HepG2 (cell line): Measurements from ENCODE around the gene GUCY2D. TPM values are rescaled to one million over a fixed set of nuclear protein-coding genes. Genes with fewer than 3 reads are reported as not detected.

Experiments used
- ATAC-seq: fragments of 200-7000 bp; cut with Tn5 transposase; 3 replicates; pipeline ENCODE4 v1.9.1; 2020; ENCODE audit warnings: mild to moderate bottlenecking, moderate library complexity
- BruUV-seq: library from RNA; stranded (reverse); fragments of 400-500 nt; replicated peaks from 2 replicates; lab custom pipeline; 2021; lab: Mats Ljungman, UMichigan
- CTCF ChIA-PET: fragments of 300-600 bp; formaldehyde crosslinking; extraction: SDS; loops from one replicate; lab custom pipeline; 2021; ENCODE audit warnings: low total read pairs, inconsistent platforms, low intra/inter-chr PET ratio; lab: Yijun Ruan, JAX
- POLR2A ChIA-PET: fragments of 350-600 bp; sonication (Branson Sonifier 250); formaldehyde crosslinking; loops from one replicate; lab custom pipeline; 2020; ENCODE audit warnings: antibody characterized with exemption, inconsistent platforms; lab: Yijun Ruan, JAX
- DNase-seq: peaks from one replicate; pipeline ENCODE4 v3.0.0-alpha.2; 2015; ENCODE audit warnings: low spot score
- FAIRE-seq: peaks from 3 replicates; lab custom pipeline; 2011; peaks lifted over from hg19 to GRCh38; lab: Jason Lieb, UNC
- H2AFZ ChIP-seq: one replicate; pipeline ENCODE4 v1.6.1; 2011; ENCODE audit warnings: low read length, inconsistent platforms
- H3K27ac ChIP-seq: fragments of 300-600 bp; 3 replicates; pipeline ENCODE4 v1.8.0; 2011; ENCODE audit warnings: mixed run types, mild to moderate bottlenecking, mixed read lengths, low read length, inconsistent platforms; ENCODE audit not compliant: insufficient read depth; ENCODE audit errors: extremely low read length
- H3K27me3 ChIP-seq, 2 experiments: fragments of 200-600 bp in 1 of 2; 2 replicates in 1 of 2; 3 replicates in 1 of 2; pipeline versions ENCODE4 v1.6.0 to v1.8.0; 2011; ENCODE audit warnings: low read length in 2 of 2, mild to moderate bottlenecking in 2 of 2, moderate library complexity in 2 of 2, inconsistent platforms in 1 of 2; ENCODE audit not compliant: insufficient read depth in 2 of 2, control insufficient read depth in 1 of 2
- H3K36me3 ChIP-seq, 2 experiments: fragments of 200-600 bp in 1 of 2; replicated peaks in 1 of 2; 2 replicates in 1 of 2; 3 replicates in 1 of 2; pipeline versions ENCODE4 v1.5.1 to v1.8.0; 2011; ENCODE audit warnings: low read length in 2 of 2, inconsistent platforms in 1 of 2; ENCODE audit not compliant: insufficient read depth in 2 of 2, control insufficient read depth in 1 of 2
- H3K4me1 ChIP-seq: 2 replicates; pipeline ENCODE4 v1.5.1; 2012; ENCODE audit warnings: low read length, inconsistent platforms; ENCODE audit not compliant: insufficient read depth
- H3K4me2 ChIP-seq: 2 replicates; pipeline ENCODE4 v1.6.0; 2011; ENCODE audit warnings: low read depth, low read length, inconsistent platforms
- H3K4me3 ChIP-seq, 3 experiments: fragments of 200-600 bp in 1 of 3; sonication (generic), shearing (Covaris generic) in 1 of 3; replicated peaks in 1 of 3; 2 replicates each; pipeline ENCODE4 v1.5.1; 2011 to 2016; ENCODE audit warnings: low read length in 3 of 3, inconsistent platforms in 2 of 3, low read depth in 2 of 3, mild to moderate bottlenecking in 2 of 3, control low read depth in 1 of 3, mixed read lengths in 1 of 3; ENCODE audit not compliant: insufficient read depth in 1 of 3
- H3K79me2 ChIP-seq: one replicate; pipeline ENCODE4 v1.6.1; 2011; ENCODE audit warnings: low read length, inconsistent platforms; ENCODE audit not compliant: insufficient read depth
- H3K9ac ChIP-seq: 2 replicates; pipeline ENCODE4 v1.6.0; 2011; ENCODE audit warnings: mild to moderate bottlenecking, low read depth, low read length, inconsistent platforms; ENCODE audit not compliant: insufficient read depth
- H3K9me3 ChIP-seq: 2 replicates; pipeline ENCODE4 v1.5.1; 2012; ENCODE audit warnings: mild to moderate bottlenecking, low read length
- H4K20me1 ChIP-seq: 2 replicates; pipeline ENCODE4 v1.6.0; 2011; ENCODE audit warnings: inconsistent platforms, mild to moderate bottlenecking, low read length, moderate library complexity; ENCODE audit not compliant: insufficient read depth
- FOXO1 ChIP-seq: sonication (generic); formaldehyde crosslinking; IDR thresholded peaks from 2 replicates; pipeline ENCODE4 v1.4.0; 2020; ENCODE audit warnings: missing genetic modification reagents
- HDAC6 ChIP-seq: fragments of 200-600 bp; sonication (generic); IDR thresholded peaks from 2 replicates; pipeline ENCODE4 v1.7.0; 2017; ENCODE audit warnings: mild to moderate bottlenecking, antibody characterized with exemption, low read length, low read depth
- MZF1 ChIP-seq: sonication (generic); formaldehyde crosslinking; IDR thresholded peaks from 2 replicates; pipeline ENCODE4 v1.8.1; 2023; ENCODE audit warnings: mild to moderate bottlenecking, missing genetic modification reagents, borderline replicate concordance
- PRMT3 ChIP-seq: sonication (generic); formaldehyde crosslinking; IDR thresholded peaks from 2 replicates; pipeline ENCODE4 v1.8.1; 2022; ENCODE audit warnings: low read depth, mild to moderate bottlenecking, moderate library complexity, missing genetic modification reagents, borderline replicate concordance
- RARA ChIP-seq: IDR thresholded peaks from 2 replicates; pipeline ENCODE4 v1.6.1; 2016; ENCODE audit warnings: missing genetic modification reagents, missing compliant biosample characterization
- SIN3A ChIP-seq: IDR thresholded peaks from 2 replicates; pipeline ENCODE4 v1.6.1; 2011; ENCODE audit warnings: low read depth, mild to moderate bottlenecking, control low read depth, low read length, borderline replicate concordance
- YEATS2 ChIP-seq: sonication (generic); formaldehyde crosslinking; IDR thresholded peaks from 2 replicates; pipeline ENCODE4 v1.4.0; 2020; ENCODE audit warnings: missing genetic modification reagents, borderline replicate concordance
- ZNF138 ChIP-seq: sonication (generic); formaldehyde crosslinking; IDR thresholded peaks from 2 replicates; pipeline ENCODE4 v1.5.0; 2020; ENCODE audit warnings: mild to moderate bottlenecking, low read depth, missing genetic modification reagents
- ZNF224 ChIP-seq: sonication (generic); formaldehyde crosslinking; IDR thresholded peaks from 2 replicates; pipeline ENCODE4 v1.5.0; 2020; ENCODE audit warnings: mild to moderate bottlenecking, missing genetic modification reagents
- ZNF572 ChIP-seq: sonication (generic); formaldehyde crosslinking; IDR thresholded peaks from 2 replicates; pipeline ENCODE4 v1.5.1; 2020; ENCODE audit warnings: mild to moderate bottlenecking, missing genetic modification reagents
- ZNF891 ChIP-seq: sonication (generic); formaldehyde crosslinking; IDR thresholded peaks from 2 replicates; pipeline ENCODE4 v1.5.0; 2020; ENCODE audit warnings: mild to moderate bottlenecking, missing genetic modification reagents
- whole genome bisulfite sequencing: methylation state at CpG from one replicate; pipeline ENCODE4 v1.1.6; 2017; ENCODE audit warnings: low lambda C conversion rate; 5-methylcytosine and 5-hydroxymethylcytosine counted together
- in situ Hi-C: cut with HindIII; loops from 2 replicates; pipeline ENCODE4 v1.10.0; 2017; ENCODE audit warnings: low pct_unique_long_range_greater_than_20kb; ENCODE audit not compliant: extremely low pct_ligation_motif_present
- intact Hi-C: fragments of 100-400 bp; cut with micrococcal nuclease; formaldehyde crosslinking; loops from one replicate; pipeline ENCODE4 v1.10.0; 2022; ENCODE audit not compliant: unreplicated experiment
- polyA plus RNA-seq, 8 experiments: library from polyadenylated mRNA; depleted of rRNA in 3 of 8; stranded (reverse) in 7 of 8; unstranded in 1 of 8; fragments of >200 nt; fragmentation: Illumina TruSeq in 4 of 8; extraction: Trizol in 4 of 8; gene quantifications; 2 replicates each; pipeline versions ENCODE4 v1.2.1 to v1.2.3, GENCODE V29; 2011 to 2016; ENCODE audit warnings: low read depth in 4 of 8, missing spikeins in 1 of 8, mixed read lengths in 1 of 8; ENCODE audit not compliant: insufficient read depth in 1 of 8
- total RNA-seq, 5 experiments: library from RNA; depleted of rRNA; stranded (reverse); fragments of >200 nt; fragmentation: Illumina TruSeq; extraction: Trizol; gene quantifications; 2 replicates each; pipeline ENCODE4 v1.2.3, GENCODE V29; 2016; ENCODE audit warnings: low read depth in 1 of 5

GUCY2D gene
- total and polyA plus RNA-seq, 2 of the 13 experiments (the other 11 are each of a cell fraction or from before 2014, with no cell fraction given) = not detected

- TF ChIP-seq YEATS2 (CRISPR knock-in tag) = no peak
- no peak for TF ChIP-seq MZF1 (CRISPR knock-in tag)
- no peak for TF ChIP-seq PRMT3 (CRISPR knock-in tag)
- TF ChIP-seq ZNF572 (CRISPR knock-in tag) = no peak
- TF ChIP-seq ZNF138 = no peak
- TF ChIP-seq SIN3A = no peak
Observed at GRCh38 chr17:7974638-7975131, 27.7 kb upstream of the GUCY2D start (continued).

DNA sequence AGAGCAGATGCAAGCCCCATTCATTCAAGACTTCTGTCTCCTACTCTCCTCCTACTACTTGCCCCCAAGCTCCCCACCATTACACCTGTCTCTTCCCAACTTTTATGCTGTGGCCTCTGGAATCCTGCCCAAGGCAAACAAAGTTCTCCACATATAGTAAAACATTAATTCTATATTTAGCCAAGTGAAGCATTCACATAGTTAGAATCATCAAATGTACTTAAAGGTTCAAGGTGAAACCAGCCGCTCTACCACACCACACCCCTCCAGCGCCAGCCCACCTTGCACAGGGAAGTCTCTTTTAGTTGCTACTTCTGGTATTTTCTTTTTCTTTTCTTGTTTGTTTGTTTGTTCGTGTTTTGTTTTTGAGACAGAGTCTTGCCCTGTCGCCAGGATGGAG lies 25.4 kb upstream of the GUCY2D start:
- no peak; the same call in 2 of the 3 replicates for ATAC-seq
- Histone ChIP-seq H3K9me3 (peaks cover 18% of the 10 kb centered on the region), H4K20me1 (no peaks in the 10 kb centered on the region), H3K27me3 (peaks cover 0 to 2% of the 10 kb centered on the region in 2 experiments; a peak in 1 of 5 replicates), H3K4me2 (peak overlapping the region; percentile 15; the same call in 1 of the 2 replicates), H3K4me3 (no peak overlapping the region), H3K79me2 (no peaks in the 10 kb centered on the region), H3K27ac (no peak overlapping the region), H3K36me3 (no peaks in the 10 kb centered on the region), H3K4me1 (peaks cover 13% of the 10 kb centered on the region), H3K9ac (no peak overlapping the region), H2AFZ (no peak overlapping the region)
- in situ Hi-C loops = no loop called here
- no peak for DNase-seq
- CTCF ChIA-PET = no interaction called here
- FAIRE-seq = no peak
- POLR2A ChIA-PET = no interaction called here
- BruUV-seq = no TSS peak
- intact Hi-C loops = no loop called here
- TF ChIP-seq ZNF224 = no peak
- peak; percentile 27; the same call in 1 of the 2 replicates for TF ChIP-seq RARA (CRISPR knock-in tag)
- no peak for TF ChIP-seq ZNF891
- no peak for TF ChIP-seq HDAC6
- TF ChIP-seq FOXO1 (CRISPR knock-in tag) = no peak
- 25% methylated on average over 4 of the region's 4 CpGs for WGBS
